ENCODE measurements around the gene TRIM33.

DNA sequence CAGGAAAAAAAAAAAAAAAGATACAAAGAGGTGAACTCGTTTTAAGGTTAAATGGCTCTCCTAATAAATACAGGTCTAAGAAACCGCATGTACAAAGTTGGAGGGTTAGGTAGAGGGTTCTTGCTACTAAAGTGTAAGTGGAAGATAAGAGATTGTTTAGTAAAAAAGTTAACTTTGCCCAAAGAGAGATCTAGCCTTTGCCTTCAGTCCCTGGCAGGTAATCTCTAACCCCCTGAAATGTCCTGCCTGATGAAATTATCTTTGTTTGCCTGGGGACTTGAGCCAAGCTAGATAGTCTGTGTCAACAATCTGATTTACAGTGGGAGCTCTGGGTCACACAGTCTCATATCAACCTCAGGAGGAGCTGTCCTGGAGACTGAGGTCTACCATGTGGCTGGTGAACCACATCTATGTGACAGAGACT lies 57.6 kb downstream of the TRIM33 start:
- TF ChIP-seq EZH2 (IDR thresholded peaks at IDR 0.05; ENCODE audit: insufficient read depth, poor library complexity, severe bottlenecking) (no peak), EZH2phosphoT487 (IDR thresholded peaks at IDR 0.05; ENCODE audit: insufficient read depth, low read depth) (no peak)

Measured in GM23248 (cell line).